Hepatocyte (in vitro differentiated cells): ENCODE measurements around the gene C1orf167. TPM values are rescaled to one million over a fixed set of nuclear protein-coding genes. Genes with fewer than 3 reads are reported as not detected.

Experiments used
- DNase-seq: peaks from one replicate; pipeline ENCODE4 v3.0.0-alpha.2; 2016; ENCODE audit warnings: low spot score
- H2AFZ ChIP-seq: fragments of 200-600 bp; sonication (generic); 2 replicates; pipeline ENCODE4 v1.6.0; 2016; ENCODE audit warnings: antibody characterized with exemption, mild to moderate bottlenecking
- H3K27ac ChIP-seq: fragments of 200-600 bp; sonication (generic); 2 replicates; pipeline ENCODE4 v1.5.1; 2016; ENCODE audit warnings: mild to moderate bottlenecking
- H3K27me3 ChIP-seq: fragments of 200-600 bp; sonication (generic); 2 replicates; pipeline ENCODE4 v1.6.1; 2016
- H3K36me3 ChIP-seq: fragments of 200-600 bp; sonication (generic); replicated peaks from 2 replicates; pipeline ENCODE4 v1.5.1; 2016; ENCODE audit warnings: low read depth; ENCODE audit not compliant: insufficient read depth
- H3K4me1 ChIP-seq: fragments of 200-600 bp; sonication (generic); 2 replicates; pipeline ENCODE4 v1.5.1; 2016; ENCODE audit warnings: mild to moderate bottlenecking, moderate library complexity; ENCODE audit not compliant: insufficient read depth
- H3K4me2 ChIP-seq: fragments of 200-600 bp; sonication (generic); 2 replicates; pipeline ENCODE4 v1.6.0; 2016
- H3K4me3 ChIP-seq: fragments of 200-600 bp; sonication (generic); 2 replicates; pipeline ENCODE4 v1.5.1; 2016; ENCODE audit warnings: mild to moderate bottlenecking
- H3K79me2 ChIP-seq: fragments of 200-600 bp; sonication (generic); 2 replicates; pipeline ENCODE4 v1.6.0; 2017; ENCODE audit warnings: mild to moderate bottlenecking
- H3K9me2 ChIP-seq: fragments of 200-600 bp; sonication (generic); replicated peaks from 2 replicates; pipeline ENCODE4 v1.6.0; 2017; ENCODE audit warnings: mild to moderate bottlenecking; ENCODE audit not compliant: insufficient read depth
- H3K9me3 ChIP-seq: fragments of 200-600 bp; sonication (generic); 2 replicates; pipeline ENCODE4 v1.5.1; 2016; ENCODE audit warnings: low read depth, mild to moderate bottlenecking
- H4K20me1 ChIP-seq: fragments of 200-600 bp; sonication (generic); 2 replicates; pipeline ENCODE4 v1.6.0; 2016; ENCODE audit warnings: mild to moderate bottlenecking; ENCODE audit not compliant: insufficient read depth, poor library complexity, severe bottlenecking
- EZH2 ChIP-seq: fragments of 200-600 bp; sonication (generic); IDR thresholded peaks from 2 replicates; pipeline ENCODE4 v1.6.1; 2016; ENCODE audit warnings: antibody characterized with exemption, mild to moderate bottlenecking, borderline replicate concordance
- EZH2phosphoT487 ChIP-seq: fragments of 200-600 bp; sonication (generic); IDR thresholded peaks from one replicate; pipeline ENCODE4 v1.6.1; 2018; ENCODE audit warnings: antibody characterized with exemption, mild to moderate bottlenecking, low read depth, moderate library complexity; ENCODE audit not compliant: unreplicated experiment, severe bottlenecking
- WGBS: methylation state at CpG from one replicate; pipeline ENCODE4 v1.1.6; 2016; ENCODE audit warnings: low lambda C conversion rate; ENCODE audit errors: missing lambda C conversion rate; 5-methylcytosine and 5-hydroxymethylcytosine counted together
- polyA plus RNA-seq: library from polyadenylated mRNA; unstranded; fragments of >200 nt; fragmentation: Nextera tagmentation; extraction: Ambion mirVana; gene quantifications from 2 replicates; pipeline ENCODE4 v1.2.1, GENCODE V29; 2016
- total RNA-seq: library from RNA; depleted of rRNA; stranded (reverse); fragments of >200 nt; gene quantifications from 2 replicates; pipeline ENCODE4 v1.2.3, GENCODE V29; 2014
- TF ChIP-seq, protein P1 (sequence below): fragments of 200-600 bp; sonication (generic); IDR thresholded peaks from 2 replicates; pipeline ENCODE4 v1.5.1; 2016; ENCODE audit warnings: antibody characterized with exemption, mild to moderate bottlenecking; ENCODE audit not compliant: poor library complexity

C1orf167 gene
- total and polyA plus RNA-seq, 2 experiments from 2014 or later: 0.37 TPM; not detected in 1

DNA sequence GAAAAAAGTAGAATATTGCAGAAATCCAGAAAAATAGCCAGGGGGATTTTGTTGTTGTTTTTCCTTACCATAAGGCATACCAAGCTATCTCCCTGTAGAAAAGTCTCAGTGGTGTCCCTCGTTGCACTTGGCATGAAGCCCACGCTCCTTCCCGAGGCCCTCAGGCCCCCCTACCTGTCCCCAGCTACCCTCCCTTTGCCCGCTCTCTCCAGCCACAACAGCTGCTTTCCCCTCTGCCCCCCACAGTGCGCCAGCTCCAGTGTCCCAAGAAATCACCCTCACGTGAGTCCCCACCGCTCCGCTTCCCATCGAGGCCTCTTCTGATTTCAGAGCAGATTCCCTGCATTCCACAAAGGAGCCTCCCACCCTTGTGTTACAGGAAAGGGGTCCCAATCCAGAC lies 17.7 kb upstream of the C1orf167 start:
- Histone ChIP-seq H3K36me3 (no peaks in the 10 kb centered on the region), H3K9me2 (no peaks in the 10 kb centered on the region), H3K27ac (no peak overlapping the region), H2AFZ (no peak overlapping the region), H3K4me1 (no peaks in the 10 kb centered on the region), H3K4me3 (no peak overlapping the region), H3K9me3 (no peaks in the 10 kb centered on the region), H4K20me1 (no peaks in the 10 kb centered on the region), H3K27me3 (no peaks in the 10 kb centered on the region), H3K4me2 (no peak overlapping the region), H3K79me2 (no peaks in the 10 kb centered on the region)
- no peak for DNase-seq
- TF ChIP-seq, protein P1, sequence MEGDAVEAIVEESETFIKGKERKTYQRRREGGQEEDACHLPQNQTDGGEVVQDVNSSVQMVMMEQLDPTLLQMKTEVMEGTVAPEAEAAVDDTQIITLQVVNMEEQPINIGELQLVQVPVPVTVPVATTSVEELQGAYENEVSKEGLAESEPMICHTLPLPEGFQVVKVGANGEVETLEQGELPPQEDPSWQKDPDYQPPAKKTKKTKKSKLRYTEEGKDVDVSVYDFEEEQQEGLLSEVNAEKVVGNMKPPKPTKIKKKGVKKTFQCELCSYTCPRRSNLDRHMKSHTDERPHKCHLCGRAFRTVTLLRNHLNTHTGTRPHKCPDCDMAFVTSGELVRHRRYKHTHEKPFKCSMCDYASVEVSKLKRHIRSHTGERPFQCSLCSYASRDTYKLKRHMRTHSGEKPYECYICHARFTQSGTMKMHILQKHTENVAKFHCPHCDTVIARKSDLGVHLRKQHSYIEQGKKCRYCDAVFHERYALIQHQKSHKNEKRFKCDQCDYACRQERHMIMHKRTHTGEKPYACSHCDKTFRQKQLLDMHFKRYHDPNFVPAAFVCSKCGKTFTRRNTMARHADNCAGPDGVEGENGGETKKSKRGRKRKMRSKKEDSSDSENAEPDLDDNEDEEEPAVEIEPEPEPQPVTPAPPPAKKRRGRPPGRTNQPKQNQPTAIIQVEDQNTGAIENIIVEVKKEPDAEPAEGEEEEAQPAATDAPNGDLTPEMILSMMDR: no peak
- TF ChIP-seq EZH2 (no peak), EZH2phosphoT487 (no peak)
- 90% methylated on average over 9 of the region's 9 CpGs for WGBS

DNA sequence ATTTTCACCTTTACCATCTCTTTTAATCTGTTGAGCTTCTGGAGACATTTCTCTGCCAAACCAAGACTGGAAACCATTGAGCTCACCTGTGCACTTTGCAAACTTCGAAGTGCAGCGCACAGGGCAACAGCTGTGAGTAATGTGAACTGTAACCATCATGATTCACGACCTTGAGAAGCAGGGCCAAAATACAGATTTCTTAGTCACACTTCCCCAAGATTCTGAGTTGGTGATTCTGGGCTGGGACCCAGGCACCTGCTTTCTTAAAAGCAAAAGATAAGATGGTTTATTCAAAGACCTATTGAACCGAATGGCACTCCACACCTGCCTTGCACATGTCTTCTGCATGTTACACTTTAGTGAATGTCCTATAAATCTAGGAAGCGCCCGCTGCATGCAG lies 15.9 kb upstream of the C1orf167 start:
- Histone ChIP-seq H3K9me3 (no peaks in the 10 kb centered on the region), H3K9me2 (no peaks in the 10 kb centered on the region), H3K36me3 (no peaks in the 10 kb centered on the region), H3K27me3 (no peaks in the 10 kb centered on the region), H2AFZ (no peak overlapping the region), H4K20me1 (no peaks in the 10 kb centered on the region), H3K4me1 (no peaks in the 10 kb centered on the region), H3K4me3 (no peak overlapping the region), H3K79me2 (no peaks in the 10 kb centered on the region), H3K27ac (no peak overlapping the region), H3K4me2 (no peak overlapping the region)
- TF ChIP-seq, protein P1: no peak
- TF ChIP-seq EZH2phosphoT487: no peak
- DNase-seq: no peak
- 94% methylated on average over 6 of the region's 6 CpGs for WGBS

DNA sequence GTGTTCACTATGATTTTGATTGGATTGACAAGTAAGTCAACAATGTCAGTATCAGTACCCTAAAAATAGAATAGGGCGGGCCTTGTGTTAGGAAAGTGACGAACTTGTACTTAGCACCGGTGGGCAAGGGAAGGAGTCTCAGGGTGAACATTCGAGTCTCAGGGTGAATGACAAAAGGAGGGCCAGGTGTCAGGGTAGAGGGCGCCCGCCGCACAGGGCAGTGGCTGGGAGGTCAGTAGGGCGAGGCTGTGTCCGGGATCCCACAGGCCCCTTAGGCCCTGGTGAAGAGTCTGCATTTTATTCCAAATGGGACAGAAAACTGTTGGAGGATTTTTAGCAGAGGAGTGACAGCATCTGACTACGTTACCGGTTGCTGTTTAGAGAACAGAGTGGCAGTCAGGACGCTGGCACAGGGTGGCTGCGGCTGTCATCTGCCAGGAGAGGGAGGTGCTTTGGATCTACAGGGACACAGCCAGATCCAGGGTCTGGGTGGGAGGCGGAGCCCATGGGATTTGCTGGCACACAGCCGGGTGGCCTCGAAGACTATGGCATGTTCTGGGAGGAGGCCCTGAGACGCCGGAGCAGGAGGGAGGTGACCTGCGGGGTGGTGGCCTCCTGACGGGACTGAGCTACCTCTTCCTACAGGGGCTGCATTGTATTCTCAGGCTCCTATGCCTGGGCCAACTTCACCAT lies 15.1 kb upstream of the C1orf167 start:
- no peaks in the 10 kb centered on the region for H3K9me2 ChIP-seq
- H3K4me3 ChIP-seq: no peak overlapping the region
- no peaks in the 10 kb centered on the region for H3K9me3 ChIP-seq
- no peaks in the 10 kb centered on the region for H3K4me1 ChIP-seq
- no peak overlapping the region for H3K27ac ChIP-seq
- WGBS: 90% methylated on average over 20 of the region's 20 CpGs
- no peak for DNase-seq
- H3K27me3 ChIP-seq: no peaks in the 10 kb centered on the region
- no peak overlapping the region for H2AFZ ChIP-seq
- H3K79me2 ChIP-seq: no peaks in the 10 kb centered on the region
- no peaks in the 10 kb centered on the region for H4K20me1 ChIP-seq
- no peak overlapping the region for H3K4me2 ChIP-seq
- TF ChIP-seq, protein P1: no peak
- TF ChIP-seq EZH2 (no peak), EZH2phosphoT487 (no peak)
- no peaks in the 10 kb centered on the region for H3K36me3 ChIP-seq
